Fibroblast of villous mesenchyme (primary cell): Measurements from ENCODE around the gene CDH16. TPM values are rescaled to one million over a fixed set of nuclear protein-coding genes. Genes with fewer than 3 reads are reported as not detected.

Source experiments
- DNase-seq: peaks from one replicate; pipeline ENCODE4 v3.0.0-alpha.2; 2010; ENCODE audit warnings: low read depth
- H3K4me3 ChIP-seq: 2 replicates; pipeline ENCODE4 v1.5.1; 2011; ENCODE audit warnings: low read depth, mild to moderate bottlenecking, low read length
- total RNA-seq: library from RNA; depleted of rRNA; stranded (reverse); fragments of >200 nt; gene quantifications from 2 replicates; pipeline ENCODE4 v1.2.3, GENCODE V29; 2012
- TF ChIP-seq, protein P1 (sequence below): IDR thresholded peaks from 2 replicates; pipeline ENCODE4 v1.5.1; 2012; ENCODE audit warnings: low read depth, mild to moderate bottlenecking, low read length; ENCODE audit not compliant: insufficient read depth

Gene CDH16
- total RNA-seq, 1 donor = not detected

DNA sequence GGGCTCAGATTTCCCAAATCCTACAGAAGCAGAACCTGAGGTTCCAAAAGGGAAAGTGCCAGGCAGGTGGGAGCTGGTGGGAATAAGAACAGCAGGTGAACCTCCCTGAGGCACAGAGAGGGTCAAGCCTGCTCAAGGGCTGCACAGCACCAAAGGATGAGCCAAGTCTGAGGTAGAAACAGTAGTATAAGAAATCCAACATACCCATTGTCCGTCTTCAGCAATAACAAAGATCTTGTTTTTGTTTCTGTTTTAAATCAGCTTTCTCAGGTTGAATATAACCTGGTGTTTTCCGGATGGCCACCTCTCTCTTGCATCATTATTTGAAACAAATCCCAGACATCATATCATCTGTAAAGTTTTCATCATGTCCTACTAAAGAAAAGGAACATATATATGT lies 31.8 kb upstream of the CDH16 start:
- no peak overlapping the region for H3K4me3 ChIP-seq
- TF ChIP-seq, protein P1, sequence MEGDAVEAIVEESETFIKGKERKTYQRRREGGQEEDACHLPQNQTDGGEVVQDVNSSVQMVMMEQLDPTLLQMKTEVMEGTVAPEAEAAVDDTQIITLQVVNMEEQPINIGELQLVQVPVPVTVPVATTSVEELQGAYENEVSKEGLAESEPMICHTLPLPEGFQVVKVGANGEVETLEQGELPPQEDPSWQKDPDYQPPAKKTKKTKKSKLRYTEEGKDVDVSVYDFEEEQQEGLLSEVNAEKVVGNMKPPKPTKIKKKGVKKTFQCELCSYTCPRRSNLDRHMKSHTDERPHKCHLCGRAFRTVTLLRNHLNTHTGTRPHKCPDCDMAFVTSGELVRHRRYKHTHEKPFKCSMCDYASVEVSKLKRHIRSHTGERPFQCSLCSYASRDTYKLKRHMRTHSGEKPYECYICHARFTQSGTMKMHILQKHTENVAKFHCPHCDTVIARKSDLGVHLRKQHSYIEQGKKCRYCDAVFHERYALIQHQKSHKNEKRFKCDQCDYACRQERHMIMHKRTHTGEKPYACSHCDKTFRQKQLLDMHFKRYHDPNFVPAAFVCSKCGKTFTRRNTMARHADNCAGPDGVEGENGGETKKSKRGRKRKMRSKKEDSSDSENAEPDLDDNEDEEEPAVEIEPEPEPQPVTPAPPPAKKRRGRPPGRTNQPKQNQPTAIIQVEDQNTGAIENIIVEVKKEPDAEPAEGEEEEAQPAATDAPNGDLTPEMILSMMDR = no peak
- no peak for DNase-seq

DNA sequence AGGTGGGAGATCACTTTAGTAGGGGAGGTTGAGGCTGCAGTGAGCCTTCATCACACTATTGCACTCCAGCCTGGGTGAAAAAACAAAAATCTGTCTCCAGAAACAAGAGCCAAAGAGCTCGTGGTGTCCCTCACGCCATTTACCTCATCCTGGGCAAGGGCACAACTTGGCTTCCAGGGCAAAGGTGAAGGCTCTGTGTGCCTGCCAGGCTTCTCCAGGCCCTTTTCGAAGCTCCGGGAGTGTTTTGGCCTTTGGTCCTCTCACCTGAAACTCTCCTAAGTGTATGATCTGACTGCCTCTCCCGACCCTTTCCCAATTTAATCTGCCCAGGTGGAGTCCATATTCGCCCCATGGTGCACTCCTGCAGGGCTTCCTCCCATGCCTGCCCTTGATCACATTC lies 30.8 kb upstream of the CDH16 start:
- TF ChIP-seq, protein P1 = no peak
- DNase-seq = no peak
- no peak overlapping the region for H3K4me3 ChIP-seq

DNA sequence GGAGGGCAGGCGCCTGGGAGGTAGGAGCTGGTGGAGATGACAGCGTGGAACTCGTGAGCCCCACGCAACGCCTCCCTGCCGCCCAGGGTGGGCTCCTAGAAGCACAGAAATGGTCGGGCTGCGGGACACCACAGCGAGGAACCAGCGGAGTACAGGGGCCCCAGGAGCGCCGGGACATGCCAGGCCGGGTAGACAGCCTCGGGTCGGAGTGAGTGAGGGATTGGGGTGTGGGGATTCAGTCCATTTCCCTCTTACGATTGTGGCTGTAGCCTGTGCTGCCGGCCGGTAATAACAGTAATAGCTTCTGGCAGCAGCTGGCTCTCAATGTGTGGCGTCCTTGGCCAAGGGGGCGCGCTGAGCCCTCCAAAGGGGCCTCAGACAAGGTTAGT lies 30.1 kb upstream of the CDH16 start:
- no peak for DNase-seq
- H3K4me3 ChIP-seq = peak overlapping the region; percentile 56

DNA sequence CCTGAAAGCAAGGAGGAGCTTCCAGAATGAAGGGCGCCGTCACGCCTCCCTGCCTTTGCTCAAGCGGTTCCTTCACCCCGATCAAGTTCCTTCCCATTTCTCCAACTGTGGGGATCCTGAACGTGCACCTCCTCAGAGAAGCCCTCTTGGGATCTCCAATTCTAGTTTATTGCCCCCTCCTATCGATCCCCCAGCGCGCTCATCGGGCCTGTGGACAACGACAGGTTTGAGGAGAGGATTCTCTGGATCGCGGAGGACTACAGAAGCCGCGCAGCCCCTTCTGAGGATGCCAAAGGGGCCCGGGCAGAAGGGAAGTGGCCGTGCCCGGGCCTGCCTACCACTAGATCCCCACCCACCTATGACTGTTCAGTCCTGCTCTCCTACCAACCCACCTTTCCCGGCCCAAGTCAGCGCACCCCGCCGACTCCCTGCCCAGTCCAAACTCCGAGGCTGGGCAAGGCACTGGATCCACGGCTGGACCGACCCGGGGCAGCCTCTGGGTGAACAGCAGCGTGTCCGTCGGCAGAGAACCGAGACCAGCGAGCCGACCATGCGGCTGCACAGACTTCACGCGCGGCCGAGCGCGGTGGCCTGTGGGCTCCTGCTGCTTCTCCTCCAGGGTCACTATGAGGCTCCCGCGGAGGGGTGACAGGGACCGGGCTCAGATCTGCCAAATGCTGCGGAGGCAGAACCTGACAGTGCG lies 29.6 kb upstream of the CDH16 start:
- peak overlapping the region; percentile 56 for H3K4me3 ChIP-seq
- DNase-seq = no peak
- TF ChIP-seq, protein P1 = no peak

More for the DNA sequence above, 30.1 kb upstream of the CDH16 start:
- TF ChIP-seq, protein P1 = no peak

DNA sequence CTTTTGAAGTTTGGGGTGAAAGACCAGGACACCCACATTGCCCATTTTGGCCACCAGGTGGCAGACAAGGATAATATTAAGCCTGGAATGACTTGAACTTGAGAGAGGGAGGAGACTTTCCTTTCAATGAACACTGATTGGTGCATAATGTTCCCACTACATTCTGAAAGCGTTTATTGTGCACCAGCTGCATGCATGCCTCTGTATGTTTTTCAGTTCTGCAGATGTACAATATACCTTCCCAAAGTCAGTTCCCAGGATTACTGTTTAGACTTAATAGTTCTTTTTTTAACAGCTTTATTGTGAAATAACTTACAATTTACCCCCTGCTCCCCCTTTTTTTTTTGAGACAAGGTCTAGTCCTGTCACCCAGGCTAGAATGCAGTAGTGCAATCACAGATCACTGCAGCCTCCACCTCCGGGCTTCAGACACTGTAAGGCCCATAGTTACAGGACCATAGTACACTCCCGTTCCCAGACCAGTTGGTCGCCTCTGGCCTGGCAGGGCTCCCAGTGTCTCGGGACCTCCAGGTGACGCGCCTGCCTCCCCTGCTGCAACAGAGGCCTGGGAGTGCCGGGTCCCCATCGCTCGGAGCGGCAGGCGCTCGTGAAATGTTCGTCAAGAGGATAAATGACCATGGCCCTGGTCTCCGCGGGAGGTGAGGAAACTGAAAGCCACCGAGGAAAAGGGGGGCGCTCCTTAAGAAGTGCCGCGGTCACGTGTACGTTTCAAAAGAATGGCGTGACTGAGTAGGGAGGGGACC lies 28.8 kb upstream of the CDH16 start:
- H3K4me3 ChIP-seq = peak overlapping the region; percentile 56
- TF ChIP-seq, protein P1 = peak; percentile 90
- peak; percentile 85 for DNase-seq

DNA sequence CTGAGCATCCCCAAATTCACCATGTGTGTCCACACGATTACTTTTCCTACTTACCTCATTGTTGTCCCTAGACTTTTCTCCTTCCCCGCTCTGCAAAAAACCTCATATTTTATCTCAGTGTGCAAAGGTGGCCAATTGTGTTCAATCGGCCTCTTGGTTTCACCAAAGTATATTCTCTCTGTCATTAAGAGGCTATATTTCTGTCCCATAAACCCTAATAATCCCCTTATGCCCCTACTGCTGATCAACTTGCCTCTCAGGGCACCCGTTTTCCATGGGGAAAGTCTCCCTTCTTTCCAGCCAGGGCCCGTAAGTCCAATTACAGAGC lies 28.3 kb upstream of the CDH16 start:
- no peak overlapping the region for H3K4me3 ChIP-seq
- no peak for DNase-seq
- TF ChIP-seq, protein P1 = no peak
